ENCODE measurements around the gene VRK3. TPM values are rescaled to one million over a fixed set of nuclear protein-coding genes. Genes with fewer than 3 reads are reported as not detected.
"Not testable (repeated sequence)": the region's sequence is repeated elsewhere in the genome, so short reads cannot be mapped to it uniquely, and the experiment has no call there.

The VRK3 gene
- polyA plus RNA-seq, 5 donors, result 36.4 to 45.5 (median 42.5) TPM

DNA sequence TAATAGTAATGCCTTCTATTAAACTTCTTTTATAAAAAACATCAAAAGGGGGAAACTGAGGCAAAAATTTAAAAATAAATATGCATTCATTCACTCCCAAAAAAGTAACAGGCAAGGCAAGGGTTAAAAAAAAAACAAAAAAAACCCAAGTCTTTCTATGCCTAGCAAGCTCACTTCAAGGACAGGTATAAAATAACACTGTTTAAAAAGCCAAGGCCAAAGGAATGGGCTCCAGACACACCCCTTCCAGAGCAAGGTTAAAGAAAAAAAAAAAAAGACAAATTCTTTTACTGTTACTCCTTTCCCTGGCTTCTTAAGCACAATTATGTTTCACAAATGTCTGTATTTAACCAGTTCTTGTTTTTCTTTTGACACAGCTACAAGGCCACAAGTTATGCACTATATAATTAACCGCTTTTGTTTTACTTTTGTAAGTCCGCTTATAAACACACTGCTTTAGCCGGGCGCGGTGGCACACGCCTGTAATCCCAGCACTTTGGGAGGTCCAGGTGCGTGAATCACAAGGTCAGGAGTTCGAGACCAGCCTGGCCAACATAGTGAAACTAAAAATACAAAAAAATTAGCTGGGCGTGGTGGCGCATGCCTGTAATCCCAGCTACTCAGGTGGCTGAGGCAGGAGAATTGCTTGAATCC, 67.8 kb downstream of the VRK3 start:
- DNase-seq, result no peak

GRCh38 chr19:49956115-49956495, 69.1 kb downstream of the VRK3 start:
- DNase-seq, result no peak

GRCh38 chr19:49954933-49955332, 70.2 kb downstream of the VRK3 start:
- peak in 1 of 2 donors; percentile 37 for DNase-seq

GRCh38 chr19:49954092-49954829, 70.9 kb downstream of the VRK3 start:
- peak in 1 of 2 donors; percentile 44 for DNase-seq

DNA sequence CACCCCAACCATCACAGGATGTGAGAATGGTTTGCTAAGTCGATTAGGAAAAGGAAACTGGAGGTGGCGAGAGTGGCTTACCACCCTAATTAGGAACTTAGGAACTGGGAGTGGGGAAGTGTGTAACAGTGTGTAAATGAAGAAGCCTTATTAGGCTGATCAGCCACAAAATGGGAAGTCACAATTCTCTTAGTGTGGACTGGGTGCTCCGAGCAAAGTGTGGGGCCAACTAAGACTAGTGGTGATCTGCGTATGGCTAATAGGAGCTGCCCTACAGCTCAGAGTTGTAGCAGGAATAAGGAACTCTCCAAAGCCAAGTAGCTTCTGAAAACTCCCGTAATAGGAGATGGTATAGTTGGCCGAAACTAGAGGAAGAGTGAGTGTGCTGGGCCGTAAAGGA, 71.8 kb downstream of the VRK3 start:
- DNase-seq, result no peak

- no peak for DNase-seq
Measured at GRCh38 chr19:49952906-49953305, 72.3 kb downstream of the VRK3 start.

GRCh38 chr19:49952479-49952836, 72.7 kb downstream of the VRK3 start:
- no peak for DNase-seq

DNA sequence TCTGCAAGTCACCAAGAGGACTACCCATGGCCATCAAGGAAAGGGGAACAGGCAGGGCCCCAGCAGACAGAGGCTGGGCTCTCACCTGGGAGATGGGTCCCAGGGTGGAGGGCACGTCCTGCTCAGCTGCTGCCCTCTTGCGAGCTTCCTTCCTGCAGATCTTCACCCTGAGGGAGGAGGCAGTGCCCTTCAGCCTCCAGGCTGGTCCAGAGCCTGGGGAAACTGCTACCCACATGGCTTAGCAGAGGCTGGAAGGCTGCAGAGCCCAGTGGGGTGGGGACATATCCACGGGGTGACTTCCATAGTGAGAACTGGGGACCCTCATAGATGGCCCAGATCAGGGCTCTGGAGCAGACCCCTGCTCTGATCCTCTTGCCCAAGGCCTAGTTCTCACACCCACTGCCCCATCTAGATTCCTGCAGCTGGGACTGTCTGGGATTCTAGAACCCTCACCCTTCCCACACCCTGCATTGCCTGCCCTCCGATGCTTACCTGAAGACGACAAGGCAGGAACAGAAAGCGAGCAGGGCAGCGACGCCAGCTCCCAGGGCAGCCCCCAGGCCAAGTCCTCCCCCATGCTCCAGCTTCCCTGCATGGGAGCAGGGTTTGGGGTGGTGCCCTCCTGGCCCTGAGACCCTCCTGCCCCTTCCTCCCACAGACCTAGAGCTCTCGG, 73.2 kb downstream of the VRK3 start:
- DNase-seq, result no peak

- no peak for DNase-seq
Measured at GRCh38 chr19:49950956-49951526, 74.1 kb downstream of the VRK3 start.

DNA sequence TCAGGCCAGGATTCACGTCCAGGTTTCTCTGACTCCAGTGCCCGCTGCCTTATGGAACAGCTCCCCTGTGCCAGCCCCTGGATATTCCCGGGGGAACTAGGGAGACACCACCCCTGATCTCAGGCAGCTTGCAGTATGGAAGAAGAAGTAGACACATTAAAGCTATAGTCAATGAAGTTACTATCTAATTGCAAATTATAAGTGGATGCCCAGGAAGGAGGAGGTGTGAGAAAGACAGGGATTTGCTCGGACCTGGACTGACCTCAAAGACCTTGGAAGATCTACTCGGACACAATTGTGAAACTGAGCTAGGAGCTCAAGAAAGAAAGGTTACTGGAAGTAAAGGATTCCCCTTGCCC, 74.6 kb downstream of the VRK3 start:
- no peak for DNase-seq

DNA sequence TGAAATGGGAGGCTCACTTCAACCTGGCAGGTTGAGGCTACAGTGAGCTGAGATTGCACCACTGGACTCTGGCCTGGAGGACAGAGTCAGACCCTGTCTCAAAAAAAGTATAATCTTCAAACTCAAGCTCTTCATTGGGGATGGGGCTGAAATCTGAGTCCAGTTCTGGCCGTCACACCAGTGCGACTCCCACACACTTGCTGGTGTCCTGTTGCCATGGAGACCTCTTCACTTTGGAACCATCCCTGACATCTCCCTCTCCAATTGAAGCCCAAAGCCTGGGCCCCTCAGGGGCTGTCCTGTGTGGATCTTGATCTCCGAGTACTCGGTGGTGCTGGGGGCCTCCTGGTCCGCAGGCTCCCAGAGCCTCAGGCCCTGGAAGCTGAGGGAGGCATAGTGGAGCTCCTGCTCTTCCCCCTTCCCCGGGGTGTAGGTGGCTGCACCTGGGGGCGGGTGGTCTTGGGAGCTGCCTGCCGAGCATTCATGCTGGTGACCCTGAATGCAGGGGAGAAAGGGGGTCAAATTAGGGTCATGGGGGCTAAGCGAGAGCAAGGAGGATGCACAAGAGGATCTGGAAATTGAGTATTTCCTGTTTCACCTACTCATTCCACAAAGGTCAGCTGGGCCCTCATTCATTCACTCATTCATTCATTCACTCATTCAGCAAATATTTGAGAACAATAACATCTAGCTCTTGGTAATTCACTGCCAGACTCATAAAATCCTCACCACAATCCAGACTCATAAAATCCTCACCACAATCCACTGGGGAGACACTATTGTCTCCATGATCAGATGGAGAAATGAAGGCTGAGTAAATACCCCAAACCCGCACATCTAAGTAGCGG, 75.2 kb downstream of the VRK3 start:
- no peak for DNase-seq

DNA sequence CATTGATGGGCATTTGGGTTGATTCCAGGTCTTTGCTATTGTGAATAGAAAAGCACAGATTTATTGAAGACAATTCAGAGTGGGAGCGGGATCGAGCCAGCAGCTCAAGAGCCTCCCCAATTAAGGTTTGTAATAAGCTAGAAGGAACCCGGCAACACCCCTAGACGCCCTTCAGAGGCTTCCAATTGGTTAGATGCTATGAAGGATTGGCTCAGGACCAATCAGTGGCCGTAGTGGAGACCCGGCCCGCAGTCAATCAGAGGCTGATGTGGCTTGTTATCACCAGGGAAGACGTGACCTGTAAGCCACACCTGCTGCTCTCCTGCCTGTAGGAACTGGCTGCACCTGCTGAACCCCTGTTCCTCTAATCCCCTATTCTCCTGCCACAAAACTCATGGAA, 78.8 kb downstream of the VRK3 start:
- no peak for DNase-seq

DNA sequence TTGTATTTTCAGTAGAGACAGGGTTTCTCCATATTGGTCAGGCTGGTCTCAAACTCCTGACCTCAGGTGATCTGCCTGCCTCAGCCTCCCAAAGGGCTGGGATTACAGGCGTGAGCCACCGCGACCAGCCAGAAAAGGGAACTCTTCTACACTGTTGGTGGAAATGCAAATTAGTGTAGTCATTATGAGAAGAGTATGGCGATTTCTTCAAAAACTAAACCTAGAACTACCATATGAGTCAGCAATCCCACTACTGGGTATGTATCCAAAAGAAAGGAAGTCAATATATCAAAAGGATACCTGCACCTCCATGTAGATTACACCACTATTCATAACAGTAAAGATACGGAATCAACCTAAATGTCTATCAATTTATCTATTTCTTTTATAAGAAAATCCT, 80.6 kb downstream of the VRK3 start:
- DNase-seq, result not testable (repeated sequence)

DNA sequence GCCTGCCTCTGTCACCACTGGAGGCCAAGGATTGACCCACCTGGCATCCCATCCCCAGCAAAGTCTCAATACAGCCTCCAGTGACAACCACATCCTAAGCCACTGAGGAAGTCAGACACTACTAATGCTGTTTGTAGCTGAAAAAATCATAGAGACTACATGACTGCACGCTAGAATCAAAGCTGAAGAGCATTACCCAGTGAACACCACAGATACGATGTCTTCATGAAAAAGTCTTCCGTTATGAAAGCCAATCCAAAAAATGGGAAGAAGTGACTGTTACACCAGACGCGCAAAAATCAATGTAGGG, 84.7 kb downstream of the VRK3 start:
- DNase-seq, result no peak

DNA sequence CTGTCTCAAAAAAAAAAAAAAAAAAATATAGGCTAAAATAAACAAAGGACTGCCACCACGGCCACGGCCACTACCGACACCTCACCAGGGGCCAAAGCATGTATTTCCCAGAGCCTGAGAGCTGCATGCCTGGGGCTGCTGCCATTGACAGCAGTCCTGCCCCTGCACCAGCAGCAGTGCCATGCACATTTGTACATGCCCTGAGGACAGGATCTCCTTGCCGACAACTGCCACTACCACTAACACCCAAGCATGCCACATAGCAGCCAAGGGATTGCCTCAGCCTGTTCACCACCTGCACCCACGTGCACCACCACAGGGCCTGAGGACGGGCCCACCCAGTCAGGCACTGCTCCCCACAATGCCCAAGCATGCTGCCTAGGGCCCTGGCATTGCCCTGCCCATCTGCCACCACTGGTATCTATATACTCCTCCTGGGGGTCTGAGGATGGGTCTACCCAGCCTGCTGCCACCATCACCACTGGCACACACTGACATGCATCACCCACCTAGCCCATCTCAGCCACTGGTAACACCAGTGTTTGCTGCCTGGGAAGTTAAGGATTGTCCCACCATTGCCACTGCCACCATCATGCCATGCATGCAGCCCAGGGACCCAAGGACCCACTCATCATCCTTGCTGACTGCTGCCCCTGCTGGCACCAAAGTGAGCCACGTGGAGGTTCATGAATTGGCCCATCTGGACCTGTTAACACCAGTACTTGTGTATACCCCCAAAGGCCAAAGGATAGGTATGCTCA, 85.3 kb downstream of the VRK3 start:
- DNase-seq, result no peak

DNA sequence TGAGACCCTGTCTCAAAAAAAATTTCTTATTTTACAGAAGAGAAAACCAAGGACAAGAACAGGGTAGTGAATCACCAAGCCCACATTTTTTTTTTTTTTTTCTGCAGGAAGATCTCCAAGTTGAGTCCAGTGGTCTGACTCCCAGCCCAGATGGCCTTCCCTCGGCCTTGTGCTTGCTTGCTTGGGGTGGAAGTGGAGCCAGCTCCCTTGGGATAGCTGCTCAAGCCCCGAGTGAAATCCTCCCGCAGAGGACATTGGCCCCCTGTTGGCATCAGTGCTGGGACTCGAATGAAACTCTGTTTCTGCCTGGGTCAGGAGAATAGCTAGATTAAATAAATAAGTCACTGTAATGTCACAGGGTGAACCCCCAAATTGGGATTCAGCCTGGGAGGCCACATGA, 86.5 kb downstream of the VRK3 start:
- no peak for DNase-seq

GRCh38 chr19:49937750-49938381, 87.3 kb downstream of the VRK3 start:
- peak; percentile 58 to 72 for DNase-seq

GRCh38 chr19:49936549-49936948, 88.6 kb downstream of the VRK3 start:
- no peak for DNase-seq

DNA sequence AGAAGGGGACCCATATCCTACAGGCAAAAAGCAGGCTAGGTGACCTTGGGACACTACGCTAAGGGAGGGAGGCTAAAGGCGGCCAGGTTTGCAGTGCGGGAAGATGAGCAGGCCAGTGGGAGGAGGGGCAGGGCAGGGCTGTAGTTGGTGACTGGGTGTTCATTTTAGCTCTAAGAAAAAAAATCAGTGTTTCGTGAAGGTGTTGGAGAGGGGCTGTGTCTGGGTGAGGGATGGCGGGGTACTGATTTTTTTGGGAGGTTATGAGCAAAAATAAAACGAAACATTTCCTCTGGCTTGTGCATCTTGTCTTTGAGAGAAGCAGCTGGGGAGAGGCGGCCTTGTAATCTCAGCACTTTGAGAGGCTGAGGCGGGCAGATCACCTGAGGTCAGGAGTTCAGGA, 91.5 kb downstream of the VRK3 start:
- DNase-seq, result no peak

DNA sequence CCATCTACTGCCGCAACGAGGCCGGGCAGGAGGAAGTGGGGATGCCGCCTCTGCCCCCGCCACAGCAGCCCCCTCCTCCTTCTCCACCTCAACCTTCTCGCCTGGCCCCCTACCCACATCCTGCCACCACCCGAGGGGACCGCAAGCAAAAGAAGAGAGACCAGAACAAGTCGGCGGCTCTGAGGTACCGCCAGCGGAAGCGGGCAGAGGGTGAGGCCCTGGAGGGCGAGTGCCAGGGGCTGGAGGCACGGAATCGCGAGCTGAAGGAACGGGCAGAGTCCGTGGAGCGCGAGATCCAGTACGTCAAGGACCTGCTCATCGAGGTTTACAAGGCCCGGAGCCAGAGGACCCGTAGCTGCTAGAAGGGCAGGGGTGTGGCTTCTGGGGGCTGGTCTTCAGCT, 92.4 kb downstream of the VRK3 start:
- DNase-seq, result no peak

DNA sequence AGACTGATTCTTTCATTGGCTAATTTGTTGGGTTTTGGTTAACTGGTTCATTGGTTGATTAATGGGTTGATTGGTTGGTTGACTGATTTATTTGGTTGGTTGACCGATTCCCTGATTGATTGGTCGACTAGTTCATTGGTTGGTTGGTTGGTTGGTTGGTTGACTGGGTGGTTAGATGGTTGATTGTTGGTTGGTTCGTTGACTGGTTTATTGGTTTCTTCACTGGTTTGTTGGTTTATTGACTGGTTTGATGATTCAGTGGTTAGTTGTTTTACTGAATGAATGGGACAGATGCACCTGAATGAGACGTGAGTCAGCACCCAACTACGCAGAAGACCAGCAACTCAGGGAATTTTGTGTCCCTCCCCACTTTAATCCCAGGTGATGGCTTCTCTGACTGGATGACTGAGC, 93.1 kb downstream of the VRK3 start:
- no peak for DNase-seq

Measured in right lung (tissue), 5 donors.